PC-9 (cell line): ENCODE measurements around the gene CYB5RL. TPM values are rescaled to one million over a fixed set of nuclear protein-coding genes. Genes with fewer than 3 reads are reported as not detected.

Experiments used
- BruUV-seq: library from RNA; stranded (reverse); fragments of 400-500 nt; replicated peaks from 2 replicates; lab custom pipeline; 2021; lab: Mats Ljungman, UMichigan
- CTCF ChIA-PET: fragments of 300-600 bp; sonication (Branson Sonifier 250); formaldehyde crosslinking; loops from one replicate; lab custom pipeline; 2022; ENCODE audit warnings: antibody characterized with exemption; lab: Charles Lee
- POLR2A ChIA-PET: fragments of 300-600 bp; sonication (Branson Sonifier 250); formaldehyde crosslinking; loops from one replicate; lab custom pipeline; 2022; ENCODE audit warnings: antibody characterized with exemption; ENCODE audit not compliant: unreplicated experiment; lab: Charles Lee
- DNase-seq, 2 experiments: peaks; one replicate each; pipeline versions ENCODE4 v3.0.0 to v3.0.0-alpha.2; 2015 to 2022; ENCODE audit warnings: mixed read lengths in 1 of 2
- H2AFZ ChIP-seq: fragments of 200-600 bp; sonication (generic); 2 replicates; pipeline ENCODE4 v1.8.1; 2017; ENCODE audit warnings: antibody characterized with exemption
- H3F3A ChIP-seq: fragments of 200-600 bp; sonication (generic); 2 replicates; pipeline ENCODE4 v1.8.1; 2017; ENCODE audit warnings: antibody characterized with exemption, mild to moderate bottlenecking, low read depth; ENCODE audit not compliant: insufficient read depth
- H3K27ac ChIP-seq: fragments of 200-600 bp; sonication (generic); 2 replicates; pipeline ENCODE4 v1.6.1; 2016; ENCODE audit warnings: mixed run types
- H3K27me3 ChIP-seq: fragments of 200-600 bp; sonication (generic); 2 replicates; pipeline ENCODE4 v1.6.1; 2016; ENCODE audit warnings: low read depth, mixed run types; ENCODE audit not compliant: insufficient read depth
- H3K36me3 ChIP-seq: fragments of 200-600 bp; sonication (generic); 2 replicates; pipeline ENCODE4 v1.6.1; 2016; ENCODE audit warnings: low read depth, mixed run types
- H3K4me1 ChIP-seq: fragments of 200-600 bp; sonication (generic); replicated peaks from 2 replicates; pipeline ENCODE4 v1.6.1; 2016; ENCODE audit warnings: mixed run types; ENCODE audit not compliant: insufficient read depth
- H3K4me2 ChIP-seq: fragments of 200-600 bp; sonication (generic); 2 replicates; pipeline ENCODE4 v1.6.1; 2017; ENCODE audit warnings: mixed run types
- H3K4me3 ChIP-seq: fragments of 200-600 bp; sonication (generic); 2 replicates; pipeline ENCODE4 v1.6.1; 2016; ENCODE audit warnings: mixed run types
- H3K79me2 ChIP-seq: fragments of 200-600 bp; sonication (generic); 2 replicates; pipeline ENCODE4 v1.6.1; 2017; ENCODE audit warnings: low read depth, mixed run types
- H3K9me2 ChIP-seq: fragments of 200-600 bp; sonication (generic); 2 replicates; pipeline ENCODE4 v1.8.1; 2017; ENCODE audit warnings: mild to moderate bottlenecking; ENCODE audit not compliant: insufficient read depth
- H3K9me3 ChIP-seq: fragments of 200-600 bp; sonication (generic); 2 replicates; pipeline ENCODE4 v1.8.1; 2016; ENCODE audit warnings: low read depth; ENCODE audit not compliant: insufficient read depth
- H4K20me1 ChIP-seq: fragments of 200-600 bp; sonication (generic); 2 replicates; pipeline ENCODE4 v1.8.1; 2017; ENCODE audit not compliant: insufficient read depth
- EZH2 ChIP-seq: fragments of 200-600 bp; sonication (generic); IDR thresholded peaks from 2 replicates; pipeline ENCODE4 v1.8.0; 2017; ENCODE audit warnings: antibody characterized with exemption, low read depth
- intact Hi-C: fragments of 100-400 bp; cut with micrococcal nuclease; formaldehyde crosslinking; loops from one replicate; pipeline ENCODE4 v1.10.0; 2022; ENCODE audit not compliant: unreplicated experiment
- total RNA-seq: library from RNA; stranded (reverse); gene quantifications from 2 replicates; pipeline ENCODE4 v1.2.3, GENCODE V29; 2021
- TF ChIP-seq, protein P1 (sequence below): fragments of 200-600 bp; sonication (generic); conservative IDR thresholded peaks from 2 replicates; pipeline ENCODE4 v1.6.1; 2017; ENCODE audit warnings: mixed run types, antibody characterized with exemption, mild to moderate bottlenecking, moderate library complexity

CYB5RL gene
- total RNA-seq, 1 experiment from 2014 or later, result 6.7 TPM

DNA sequence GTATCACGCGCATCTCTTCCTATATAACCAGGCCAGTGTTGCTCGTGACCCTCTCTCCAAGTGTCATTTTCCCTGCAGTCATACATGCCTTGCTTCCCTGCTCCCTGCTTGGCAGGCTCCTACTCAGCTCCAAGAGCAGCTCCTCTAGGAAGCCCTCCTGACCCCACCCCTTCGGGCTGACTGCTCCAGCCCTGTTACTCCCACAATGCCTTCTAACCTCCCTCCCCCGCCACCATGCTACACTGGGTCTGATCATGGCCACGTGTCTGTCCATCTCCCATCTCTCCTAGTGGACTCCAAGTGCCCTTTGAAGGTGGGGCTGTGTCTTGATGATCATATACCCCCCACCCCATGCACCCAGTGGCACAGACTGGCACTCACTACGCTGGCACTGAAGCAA lies 44.8 kb upstream of the CYB5RL start:
- intact Hi-C loops, result no loop called here
- no TSS peak for BruUV-seq
- H3K9me3 ChIP-seq, result no peaks in the 10 kb centered on the region
- no peaks in the 10 kb centered on the region for H3K9me2 ChIP-seq
- POLR2A ChIA-PET, result interaction anchor here (0.6 kb wide), 1 partner anchor 83 kb away, joined by 4 read pairs; no protein-coding TSS in a partner anchor
- no peaks in the 10 kb centered on the region for H4K20me1 ChIP-seq
- no peaks in the 10 kb centered on the region for H3K36me3 ChIP-seq
- CTCF ChIA-PET, result no interaction called here
- no peaks in the 10 kb centered on the region for H3K27me3 ChIP-seq
- H2AFZ ChIP-seq, result no peak overlapping the region
- H3K4me1 ChIP-seq, result peaks cover 4% of the 10 kb centered on the region
- H3K4me2 ChIP-seq, result no peak overlapping the region
- TF ChIP-seq, protein P1, sequence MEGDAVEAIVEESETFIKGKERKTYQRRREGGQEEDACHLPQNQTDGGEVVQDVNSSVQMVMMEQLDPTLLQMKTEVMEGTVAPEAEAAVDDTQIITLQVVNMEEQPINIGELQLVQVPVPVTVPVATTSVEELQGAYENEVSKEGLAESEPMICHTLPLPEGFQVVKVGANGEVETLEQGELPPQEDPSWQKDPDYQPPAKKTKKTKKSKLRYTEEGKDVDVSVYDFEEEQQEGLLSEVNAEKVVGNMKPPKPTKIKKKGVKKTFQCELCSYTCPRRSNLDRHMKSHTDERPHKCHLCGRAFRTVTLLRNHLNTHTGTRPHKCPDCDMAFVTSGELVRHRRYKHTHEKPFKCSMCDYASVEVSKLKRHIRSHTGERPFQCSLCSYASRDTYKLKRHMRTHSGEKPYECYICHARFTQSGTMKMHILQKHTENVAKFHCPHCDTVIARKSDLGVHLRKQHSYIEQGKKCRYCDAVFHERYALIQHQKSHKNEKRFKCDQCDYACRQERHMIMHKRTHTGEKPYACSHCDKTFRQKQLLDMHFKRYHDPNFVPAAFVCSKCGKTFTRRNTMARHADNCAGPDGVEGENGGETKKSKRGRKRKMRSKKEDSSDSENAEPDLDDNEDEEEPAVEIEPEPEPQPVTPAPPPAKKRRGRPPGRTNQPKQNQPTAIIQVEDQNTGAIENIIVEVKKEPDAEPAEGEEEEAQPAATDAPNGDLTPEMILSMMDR, result no peak
- no peak for TF ChIP-seq EZH2
- H3K4me3 ChIP-seq, result no peak overlapping the region
- DNase-seq, result no peak
- no peak overlapping the region for H3K27ac ChIP-seq
- no peaks in the 10 kb centered on the region for H3K79me2 ChIP-seq
- H3F3A ChIP-seq, result no peaks in the 10 kb centered on the region

DNA sequence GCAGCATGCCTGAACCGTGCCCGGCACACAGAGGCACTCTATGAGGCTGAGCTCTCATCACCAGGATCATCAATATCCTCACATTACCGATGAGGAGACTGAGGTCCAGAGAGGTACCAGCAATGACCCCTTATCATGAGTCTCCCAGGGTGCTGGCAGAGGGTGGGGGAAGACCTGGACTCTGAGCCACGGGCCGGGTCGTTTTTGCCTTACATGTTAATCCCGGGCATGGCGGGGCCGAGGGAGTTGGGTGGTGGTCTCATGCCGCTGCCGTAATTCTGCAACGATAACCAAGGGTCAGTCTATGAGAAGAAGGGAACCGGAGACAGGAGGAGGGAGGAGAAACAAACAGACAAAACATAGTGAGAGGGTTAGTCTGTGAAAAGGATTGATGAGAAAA lies 43.2 kb upstream of the CYB5RL start:
- intact Hi-C loops, result no loop called here
- Histone ChIP-seq H3K36me3 (no peaks in the 10 kb centered on the region), H3K4me3 (no peak overlapping the region), H3K4me1 (no peaks in the 10 kb centered on the region), H3F3A (no peaks in the 10 kb centered on the region), H3K9me3 (no peaks in the 10 kb centered on the region), H3K9me2 (no peaks in the 10 kb centered on the region), H3K27ac (no peak overlapping the region), H4K20me1 (no peaks in the 10 kb centered on the region), H3K27me3 (no peaks in the 10 kb centered on the region), H3K4me2 (no peak overlapping the region), H3K79me2 (no peaks in the 10 kb centered on the region), H2AFZ (no peak overlapping the region)
- TF ChIP-seq, protein P1, result no peak
- TF ChIP-seq EZH2, result no peak
- CTCF ChIA-PET, result no interaction called here
- no TSS peak for BruUV-seq
- POLR2A ChIA-PET, result no interaction called here
- no peak for DNase-seq

DNA sequence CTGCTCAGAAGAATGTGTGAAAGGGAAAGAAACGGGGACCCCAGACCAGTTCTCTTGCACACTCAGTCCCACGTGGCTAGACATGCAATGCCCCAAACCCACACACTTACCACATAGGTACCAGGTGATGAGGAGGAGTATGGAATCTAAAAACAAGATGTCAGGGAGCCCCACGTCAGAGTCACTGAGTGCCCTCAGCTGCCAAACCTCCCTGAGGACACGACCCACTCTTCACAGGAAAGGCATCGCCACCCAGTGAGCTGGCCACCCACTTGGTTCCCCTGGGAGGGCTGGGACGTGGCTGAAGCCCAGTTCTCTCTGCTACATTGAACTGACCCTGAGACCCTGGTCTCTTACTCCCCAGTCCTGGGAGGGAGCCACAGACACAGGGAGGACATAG lies 41.5 kb upstream of the CYB5RL start:
- no peak overlapping the region for H3K4me3 ChIP-seq
- H3K79me2 ChIP-seq, result no peaks in the 10 kb centered on the region
- H3K27me3 ChIP-seq, result no peaks in the 10 kb centered on the region
- no peak for DNase-seq
- intact Hi-C loops, result no loop called here
- H4K20me1 ChIP-seq, result no peaks in the 10 kb centered on the region
- no peaks in the 10 kb centered on the region for H3K36me3 ChIP-seq
- H3F3A ChIP-seq, result no peaks in the 10 kb centered on the region
- BruUV-seq, result no TSS peak
- ChIA-PET CTCF (no interaction called here), POLR2A (no interaction called here)
- no peaks in the 10 kb centered on the region for H3K9me3 ChIP-seq
- no peak overlapping the region for H3K4me2 ChIP-seq
- H3K27ac ChIP-seq, result no peak overlapping the region
- no peaks in the 10 kb centered on the region for H3K4me1 ChIP-seq
- no peaks in the 10 kb centered on the region for H3K9me2 ChIP-seq
- TF ChIP-seq, protein P1, result no peak
- TF ChIP-seq EZH2, result no peak
- no peak overlapping the region for H2AFZ ChIP-seq
